Measurements from ENCODE around the gene FLVCR2.

- TF ChIP-seq POLR2A (IDR thresholded peaks at IDR 0.05), result no peak
- TF ChIP-seq CTCF (IDR thresholded peaks at IDR 0.05), result no peak
These were observed 705 bp upstream of the FLVCR2 start for GRCh38 chr14:75577729-75578101.

All from lower leg skin (tissue), 3 donors.